ENCODE data around the gene HOXD9.

HOXD9 gene

GRCh38 chr2:176172007-176172894 lies 49.7 kb downstream of the HOXD9 start:
- DNase-seq: no peak

DNA sequence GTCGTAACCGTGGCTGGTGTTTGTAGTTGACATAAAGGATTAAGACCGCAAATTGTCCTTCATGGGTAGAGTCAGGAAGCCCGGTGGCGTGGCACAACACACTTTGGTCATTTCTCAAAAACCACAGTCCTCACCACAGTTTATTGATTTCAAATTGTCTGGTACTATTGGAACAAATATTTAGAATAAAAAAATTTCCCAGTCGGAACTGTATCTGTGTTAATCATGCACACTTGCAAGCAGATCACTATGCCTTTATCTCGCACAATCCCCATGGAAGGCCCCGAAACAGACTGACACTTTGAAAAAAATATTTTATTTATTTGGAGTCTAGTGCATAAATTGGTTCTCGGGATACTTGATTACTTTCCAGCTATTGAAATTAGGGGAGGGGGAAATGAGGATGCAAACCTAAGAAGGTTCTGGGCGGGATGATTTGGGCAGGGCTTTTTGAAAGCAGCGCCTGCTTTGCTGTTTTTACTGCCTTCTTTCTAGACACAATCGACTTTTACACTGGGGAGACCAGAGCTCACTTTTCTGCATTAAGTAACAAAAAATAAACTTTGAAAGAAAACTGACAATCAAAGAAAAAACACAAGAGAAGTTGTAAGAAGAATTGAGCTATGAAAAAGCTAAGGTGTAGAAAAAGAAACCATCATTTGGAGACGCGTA lies 50.5 kb downstream of the HOXD9 start:
- DNase-seq: no peak

GRCh38 chr2:176173567-176174381 lies 51.3 kb downstream of the HOXD9 start:
- no peak for DNase-seq

DNA sequence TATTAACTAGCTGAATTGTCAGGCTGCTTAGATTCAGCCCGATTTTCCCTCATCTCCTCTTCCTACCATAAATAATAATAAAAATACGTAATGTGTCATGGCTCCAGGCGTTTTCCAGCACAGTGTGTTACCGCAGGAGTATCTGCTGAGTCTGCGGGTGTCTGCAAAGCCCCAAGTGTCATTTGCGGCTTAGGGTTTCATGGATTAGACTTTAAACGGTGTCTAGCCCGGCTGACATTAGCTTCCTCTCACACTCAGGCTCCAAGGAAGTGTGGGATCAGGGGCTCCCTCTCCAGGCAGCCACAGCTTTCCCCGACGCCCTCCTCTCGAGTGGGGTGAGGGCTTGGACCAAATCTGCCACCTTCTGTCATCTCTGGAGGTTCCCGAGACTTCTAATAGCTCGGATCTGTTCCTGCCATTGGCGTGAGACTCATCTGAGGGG lies 51.9 kb downstream of the HOXD9 start:
- no peak for DNase-seq

Data from CD4-positive, alpha-beta T cell treated with Interferon alpha-2 for 1 hour (primary cell).